Heart left ventricle (tissue), 13 donors: ENCODE measurements around the gene NANOGP8.
"Not testable (repeated sequence)": the region's sequence is repeated elsewhere in the genome, so short reads cannot be mapped to it uniquely, and the experiment has no call there.

Source experiments
- POLR2A ChIP-seq, 2 donors: fragments of 450-650 bp; IDR thresholded peaks; one replicate each; pipeline ENCODE4 v1.6.1; 2017; ENCODE audit warnings: antibody characterized with exemption in 2 of 2, mild to moderate bottlenecking in 2 of 2, moderate library complexity in 2 of 2
- TF ChIP-seq, protein P1 (sequence below), 12 donors: fragments of 200-600 bp; sonication (generic) in 4 of 12; IDR thresholded peaks; one replicate each; pipeline versions ENCODE4 v1.5.0 to v1.8.0; 2018 to 2022; ENCODE audit warnings: antibody characterized with exemption in 12 of 12, mild to moderate bottlenecking in 5 of 12
- donor health status: ischemic (EF 13 %, LVEDD 7.1; RV severe dilation, severe dysfunction).
- donor health status: DM: no; HTN: yes; CAD: no.
- donor health status: DM: no; HTN: no; CAD: no.
- donor health status: ischemic (EF 25% LVEDD 6.9; RV normal size, moderate dysfunction).
- donor health status: ischemic (EF 25% LVEDD 5.7; RV mildly dilated, moderate dysfunction).
- donor health status: ischemic (EF 35%, LVEDD 5.7; RV mildly dilated, moderate dysfunction).
- donor health status: nonischemic (EF 11% LVEDD 7.7; RV severe dilation, severe dysfunction).
- donor health status: DM: yes; HTN: yes; CAD: no.
- donor health status: PGD.
- donor health status: ischemic (EF 29% LVEDD 5.4; RV normal size, mild dysfunction).
- donor health status: nonischemic (EF 23%, LVEDD 6.1; RV moderate dilation, normal function).

DNA sequence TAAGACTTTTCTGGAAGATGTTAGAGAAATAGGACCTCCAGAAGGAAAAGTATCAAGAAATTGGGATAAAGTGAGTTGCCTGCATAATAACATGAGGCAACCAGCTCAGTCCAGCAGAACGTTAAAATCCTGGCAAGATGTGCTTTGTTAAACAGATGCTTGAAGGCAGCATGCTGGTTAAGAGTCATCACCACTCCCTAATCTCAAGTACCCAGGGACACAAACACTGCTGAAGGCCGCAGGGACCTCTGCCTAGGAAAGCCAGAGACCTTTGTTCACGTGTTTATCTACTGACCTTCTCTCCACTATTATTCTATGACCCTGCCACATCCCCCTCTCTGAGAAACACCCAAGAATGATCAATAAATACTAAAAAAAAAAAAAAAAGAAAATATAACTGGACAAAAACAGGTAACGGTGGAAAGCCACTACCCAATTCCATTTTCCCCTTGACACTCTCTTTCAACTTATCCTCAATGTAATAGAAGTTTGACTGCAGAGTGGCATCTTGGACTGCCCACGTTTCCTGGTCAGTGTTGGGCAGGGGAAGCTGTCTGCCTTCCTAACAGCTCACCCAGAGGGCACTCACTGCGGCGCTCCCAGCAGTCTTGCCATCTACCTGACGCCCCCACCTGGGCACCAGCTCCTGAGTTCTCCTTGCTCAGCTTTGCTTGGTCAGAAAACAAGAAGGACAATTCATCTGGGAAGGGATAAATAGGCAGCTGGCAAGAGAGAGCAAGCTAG is at the start of gene NANOGP8:
- TF ChIP-seq POLR2A (IDR thresholded peaks at IDR 0.05): not testable (repeated sequence)
- TF ChIP-seq, protein P1, sequence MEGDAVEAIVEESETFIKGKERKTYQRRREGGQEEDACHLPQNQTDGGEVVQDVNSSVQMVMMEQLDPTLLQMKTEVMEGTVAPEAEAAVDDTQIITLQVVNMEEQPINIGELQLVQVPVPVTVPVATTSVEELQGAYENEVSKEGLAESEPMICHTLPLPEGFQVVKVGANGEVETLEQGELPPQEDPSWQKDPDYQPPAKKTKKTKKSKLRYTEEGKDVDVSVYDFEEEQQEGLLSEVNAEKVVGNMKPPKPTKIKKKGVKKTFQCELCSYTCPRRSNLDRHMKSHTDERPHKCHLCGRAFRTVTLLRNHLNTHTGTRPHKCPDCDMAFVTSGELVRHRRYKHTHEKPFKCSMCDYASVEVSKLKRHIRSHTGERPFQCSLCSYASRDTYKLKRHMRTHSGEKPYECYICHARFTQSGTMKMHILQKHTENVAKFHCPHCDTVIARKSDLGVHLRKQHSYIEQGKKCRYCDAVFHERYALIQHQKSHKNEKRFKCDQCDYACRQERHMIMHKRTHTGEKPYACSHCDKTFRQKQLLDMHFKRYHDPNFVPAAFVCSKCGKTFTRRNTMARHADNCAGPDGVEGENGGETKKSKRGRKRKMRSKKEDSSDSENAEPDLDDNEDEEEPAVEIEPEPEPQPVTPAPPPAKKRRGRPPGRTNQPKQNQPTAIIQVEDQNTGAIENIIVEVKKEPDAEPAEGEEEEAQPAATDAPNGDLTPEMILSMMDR (IDR thresholded peaks at IDR 0.05): not testable (repeated sequence)
